Body of pancreas (tissue), 4 donors: ENCODE data around the gene ACSL6. TPM values are rescaled to one million over a fixed set of nuclear protein-coding genes. Genes with fewer than 3 reads are reported as not detected.

Experiments used
- ATAC-seq: fragments of 150-250 bp; one replicate; pipeline ENCODE4 v1.9.1; 2016
- DNase-seq, 4 donors: peaks; one replicate each; pipeline ENCODE4 v3.0.0-alpha.2; 2019
- H3K27ac ChIP-seq, 4 donors: fragments of 200-600 bp; sonication (generic); 1 replicate in 3 of 4; 2 replicates in 1 of 4; pipeline versions ENCODE4 v1.5.1 to v1.6.1; 2016 to 2019; ENCODE audit warnings: mild to moderate bottlenecking in 1 of 4, mixed read lengths in 1 of 4, moderate library complexity in 1 of 4
- H3K27me3 ChIP-seq, 2 donors: fragments of 200-600 bp; sonication (generic); one replicate each; pipeline ENCODE4 v1.6.0; 2016; ENCODE audit warnings: mild to moderate bottlenecking in 1 of 2
- H3K36me3 ChIP-seq, 2 donors: fragments of 200-600 bp; sonication (generic); replicated peaks in 1 of 2; 2 replicates each; pipeline ENCODE4 v1.5.1; 2016; ENCODE audit warnings: low read depth in 2 of 2; ENCODE audit not compliant: insufficient read depth in 1 of 2
- H3K4me1 ChIP-seq: fragments of 200-600 bp; sonication (generic); one replicate; pipeline ENCODE4 v1.6.0; 2016
- H3K4me3 ChIP-seq, 2 donors: fragments of 200-600 bp; sonication (generic); 1 replicate in 1 of 2; 2 replicates in 1 of 2; pipeline ENCODE4 v1.5.1; 2016 to 2019
- H3K9me3 ChIP-seq, 3 donors: fragments of 200-600 bp; sonication (generic); 1 replicate in 2 of 3; 2 replicates in 1 of 3; pipeline ENCODE4 v1.5.1; 2016
- CTCF ChIP-seq, 7 experiments: fragments of 450-650 bp in 4 of 7; fragments of 200-600 bp in 3 of 7; sonication (generic) in 3 of 7; IDR thresholded peaks; one replicate each; pipeline ENCODE4 v1.5.1; 2016 to 2019; ENCODE audit warnings: antibody characterized with exemption in 7 of 7
- POLR2A ChIP-seq, 3 donors: fragments of 450-650 bp; IDR thresholded peaks; one replicate each; pipeline ENCODE4 v1.6.1; 2016; ENCODE audit warnings: antibody characterized with exemption in 3 of 3, mild to moderate bottlenecking in 2 of 3
- WGBS, 2 donors: methylation state at CpG; one replicate each; pipeline ENCODE4 v1.1.5; 2017; 5-methylcytosine and 5-hydroxymethylcytosine counted together
- intact Hi-C: fragments of 100-400 bp; cut with DNase I; formaldehyde crosslinking; loops from one replicate; pipeline ENCODE4 v1.15.1; 2023
- total RNA-seq, 2 donors: library from RNA; depleted of rRNA; stranded (reverse); fragments of >200 nt; gene quantifications; one replicate each; pipeline ENCODE4 v1.1.0, GENCODE V29; 2016

Gene ACSL6
- total RNA-seq, 2 donors from 2014 or later = 2.0 to 2.1 TPM

GRCh38 chr5:131980696-131981095, 30.8 kb downstream of the ACSL6 start:
- no peak for TF ChIP-seq CTCF (IDR thresholded peaks at IDR 0.05)
- TF ChIP-seq POLR2A (IDR thresholded peaks at IDR 0.05) = no peak
- Histone ChIP-seq H3K27ac (no peak overlapping the region), H3K4me1 (no peaks in the 10 kb centered on the region), H3K4me3 (no peak overlapping the region), H3K9me3 (no peaks in the 10 kb centered on the region), H3K36me3 (no peaks in the 10 kb centered on the region), H3K27me3 (no peaks in the 10 kb centered on the region)
- intact Hi-C loops = no loop called here
- DNase-seq = no peak
- WGBS, 2 donors = 88 to 94% methylated on average over 4 of the region's 4 CpGs
- no peak for ATAC-seq

- H3K36me3 ChIP-seq = no peaks in the 10 kb centered on the region
- 82 to 89% methylated on average over 4 of the region's 4 CpGs for WGBS, 2 donors
- no peaks in the 10 kb centered on the region for H3K27me3 ChIP-seq
- TF ChIP-seq POLR2A (IDR thresholded peaks at IDR 0.05) = no peak
- TF ChIP-seq CTCF (IDR thresholded peaks at IDR 0.05) = no peak
- no peaks in the 10 kb centered on the region for H3K9me3 ChIP-seq
- DNase-seq (no peak), ATAC-seq (no peak)
- intact Hi-C loops = no loop called here
- no peak overlapping the region for H3K27ac ChIP-seq
- H3K4me3 ChIP-seq = no peak overlapping the region
- H3K4me1 ChIP-seq = no peaks in the 10 kb centered on the region
Measured at GRCh38 chr5:131979816-131980215, 31.6 kb downstream of the ACSL6 start.

- WGBS, 2 donors = 83 to 92% methylated on average over 2 of the region's 2 CpGs
- no peaks in the 10 kb centered on the region for H3K27me3 ChIP-seq
- no peaks in the 10 kb centered on the region for H3K4me1 ChIP-seq
- ATAC-seq (no peak), DNase-seq (no peak)
- no peaks in the 10 kb centered on the region for H3K36me3 ChIP-seq
- intact Hi-C loops = no loop called here
- H3K4me3 ChIP-seq = no peak overlapping the region
- TF ChIP-seq CTCF (IDR thresholded peaks at IDR 0.05) (no peak), POLR2A (IDR thresholded peaks at IDR 0.05) (no peak)
- H3K9me3 ChIP-seq = no peaks in the 10 kb centered on the region
- H3K27ac ChIP-seq = no peak overlapping the region
Measured at GRCh38 chr5:131977212-131977604, 34.2 kb downstream of the ACSL6 start.

GRCh38 chr5:131976414-131977211, 34.8 kb downstream of the ACSL6 start:
- 84 to 86% methylated on average over 6 of the region's 6 CpGs for WGBS, 2 donors
- TF ChIP-seq CTCF (IDR thresholded peaks at IDR 0.05) = no peak
- no peak for TF ChIP-seq POLR2A (IDR thresholded peaks at IDR 0.05)
- no peak for ATAC-seq
- Histone ChIP-seq H3K27ac (no peak overlapping the region), H3K4me1 (no peaks in the 10 kb centered on the region), H3K36me3 (no peaks in the 10 kb centered on the region), H3K27me3 (no peaks in the 10 kb centered on the region), H3K4me3 (no peak overlapping the region), H3K9me3 (no peaks in the 10 kb centered on the region)
- intact Hi-C loops = no loop called here
- DNase-seq = no peak
